ENCODE results near the gene LZTR1. TPM values are rescaled to one million over a fixed set of nuclear protein-coding genes. Genes with fewer than 3 reads are reported as not detected.

Gene LZTR1
- total RNA-seq, 1 donor from 2014 or later = 56.7 TPM

DNA sequence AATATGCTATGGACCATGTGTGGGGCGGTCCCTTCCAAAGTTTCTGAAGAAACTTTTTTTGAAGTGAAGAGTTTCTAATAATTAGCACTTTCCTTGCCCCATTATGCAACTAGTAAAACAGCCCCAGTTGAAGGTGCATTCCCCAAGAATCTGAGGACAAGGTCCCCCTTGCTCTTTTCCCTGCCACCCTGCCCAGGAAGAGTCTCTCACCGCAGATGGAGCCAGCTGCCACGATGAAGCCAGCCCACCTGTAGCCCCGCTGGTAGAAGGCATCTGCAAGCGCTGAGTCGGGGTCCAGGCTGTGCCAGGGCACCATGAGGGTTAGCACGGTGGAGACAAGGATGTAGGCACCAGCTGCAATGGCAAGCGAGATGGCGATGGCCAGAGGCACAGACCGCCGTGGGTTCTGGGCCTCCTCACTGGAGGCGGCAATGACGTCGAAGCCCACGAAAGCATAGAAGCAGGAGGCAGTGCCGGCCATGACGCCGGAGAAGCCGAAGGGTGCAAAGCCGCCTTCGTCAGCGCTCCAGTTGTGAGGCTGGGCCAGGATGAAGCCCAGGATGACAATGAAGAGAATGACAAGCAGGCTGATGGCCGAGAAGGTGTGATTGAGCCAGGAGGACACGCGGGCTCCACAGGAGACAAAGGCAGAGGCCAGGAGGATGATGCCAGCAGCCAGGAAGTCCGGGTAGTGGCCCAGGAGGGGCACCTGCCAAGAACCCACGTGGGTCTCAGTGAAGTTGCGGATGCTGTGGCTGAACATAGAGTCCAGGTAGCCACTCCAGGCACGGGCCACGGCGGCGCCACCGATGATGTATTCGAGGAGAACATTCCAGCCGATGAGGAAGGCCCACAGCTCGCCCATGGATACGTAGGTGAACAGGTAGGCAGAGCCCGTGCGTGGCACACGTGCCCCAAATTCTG lies 48.8 kb downstream of the LZTR1 start:
- H3K9me3 ChIP-seq = no peaks in the 10 kb centered on the region
- H3K4me3 ChIP-seq = no peak overlapping the region
- intact Hi-C loops (cut with DNase I) = no loop called here
- H3K36me3 ChIP-seq = no peaks in the 10 kb centered on the region
- peaks cover 26% of the 10 kb centered on the region for H3K27me3 ChIP-seq
- DNase-seq = no peak
- ATAC-seq = no peak
- H3K27ac ChIP-seq = no peak overlapping the region
- TF ChIP-seq, protein P1, sequence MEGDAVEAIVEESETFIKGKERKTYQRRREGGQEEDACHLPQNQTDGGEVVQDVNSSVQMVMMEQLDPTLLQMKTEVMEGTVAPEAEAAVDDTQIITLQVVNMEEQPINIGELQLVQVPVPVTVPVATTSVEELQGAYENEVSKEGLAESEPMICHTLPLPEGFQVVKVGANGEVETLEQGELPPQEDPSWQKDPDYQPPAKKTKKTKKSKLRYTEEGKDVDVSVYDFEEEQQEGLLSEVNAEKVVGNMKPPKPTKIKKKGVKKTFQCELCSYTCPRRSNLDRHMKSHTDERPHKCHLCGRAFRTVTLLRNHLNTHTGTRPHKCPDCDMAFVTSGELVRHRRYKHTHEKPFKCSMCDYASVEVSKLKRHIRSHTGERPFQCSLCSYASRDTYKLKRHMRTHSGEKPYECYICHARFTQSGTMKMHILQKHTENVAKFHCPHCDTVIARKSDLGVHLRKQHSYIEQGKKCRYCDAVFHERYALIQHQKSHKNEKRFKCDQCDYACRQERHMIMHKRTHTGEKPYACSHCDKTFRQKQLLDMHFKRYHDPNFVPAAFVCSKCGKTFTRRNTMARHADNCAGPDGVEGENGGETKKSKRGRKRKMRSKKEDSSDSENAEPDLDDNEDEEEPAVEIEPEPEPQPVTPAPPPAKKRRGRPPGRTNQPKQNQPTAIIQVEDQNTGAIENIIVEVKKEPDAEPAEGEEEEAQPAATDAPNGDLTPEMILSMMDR (IDR thresholded peaks at IDR 0.05) = no peak
- peaks cover 7% of the 10 kb centered on the region for H3K4me1 ChIP-seq

DNA sequence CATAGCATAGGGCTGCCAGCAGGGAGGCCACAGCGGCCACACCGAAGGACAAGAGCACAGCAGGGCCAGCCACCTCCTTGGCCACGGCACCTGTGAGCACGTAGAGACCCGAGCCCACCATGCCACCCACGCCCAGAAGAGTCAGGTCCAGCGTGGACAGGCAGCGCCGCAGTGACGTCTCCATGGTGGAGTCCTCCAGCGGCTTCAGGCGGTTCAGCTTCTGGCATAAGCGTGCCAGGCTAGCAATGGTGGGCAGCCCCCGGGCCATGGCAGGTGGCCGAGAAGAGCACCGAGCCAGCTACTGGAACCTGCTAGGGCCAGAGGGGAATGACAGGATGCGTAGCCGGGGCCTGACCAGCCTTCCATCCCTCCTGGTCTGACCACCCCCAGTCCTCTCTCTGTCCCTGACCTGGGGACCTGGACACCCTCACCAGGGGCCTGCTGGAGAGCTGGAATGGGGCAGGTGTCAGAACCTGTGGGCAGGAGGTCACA lies 49.5 kb downstream of the LZTR1 start:
- TF ChIP-seq, protein P1 (IDR thresholded peaks at IDR 0.05) = no peak
- intact Hi-C loops (cut with DNase I) = no loop called here
- DNase-seq (no peak), ATAC-seq (no peak)
- peaks cover 7% of the 10 kb centered on the region for H3K4me1 ChIP-seq
- H3K9me3 ChIP-seq = no peaks in the 10 kb centered on the region
- H3K36me3 ChIP-seq = no peaks in the 10 kb centered on the region
- H3K4me3 ChIP-seq = peak overlapping the region; percentile 41
- H3K27me3 ChIP-seq = peaks cover 26% of the 10 kb centered on the region
- no peak overlapping the region for H3K27ac ChIP-seq

DNA sequence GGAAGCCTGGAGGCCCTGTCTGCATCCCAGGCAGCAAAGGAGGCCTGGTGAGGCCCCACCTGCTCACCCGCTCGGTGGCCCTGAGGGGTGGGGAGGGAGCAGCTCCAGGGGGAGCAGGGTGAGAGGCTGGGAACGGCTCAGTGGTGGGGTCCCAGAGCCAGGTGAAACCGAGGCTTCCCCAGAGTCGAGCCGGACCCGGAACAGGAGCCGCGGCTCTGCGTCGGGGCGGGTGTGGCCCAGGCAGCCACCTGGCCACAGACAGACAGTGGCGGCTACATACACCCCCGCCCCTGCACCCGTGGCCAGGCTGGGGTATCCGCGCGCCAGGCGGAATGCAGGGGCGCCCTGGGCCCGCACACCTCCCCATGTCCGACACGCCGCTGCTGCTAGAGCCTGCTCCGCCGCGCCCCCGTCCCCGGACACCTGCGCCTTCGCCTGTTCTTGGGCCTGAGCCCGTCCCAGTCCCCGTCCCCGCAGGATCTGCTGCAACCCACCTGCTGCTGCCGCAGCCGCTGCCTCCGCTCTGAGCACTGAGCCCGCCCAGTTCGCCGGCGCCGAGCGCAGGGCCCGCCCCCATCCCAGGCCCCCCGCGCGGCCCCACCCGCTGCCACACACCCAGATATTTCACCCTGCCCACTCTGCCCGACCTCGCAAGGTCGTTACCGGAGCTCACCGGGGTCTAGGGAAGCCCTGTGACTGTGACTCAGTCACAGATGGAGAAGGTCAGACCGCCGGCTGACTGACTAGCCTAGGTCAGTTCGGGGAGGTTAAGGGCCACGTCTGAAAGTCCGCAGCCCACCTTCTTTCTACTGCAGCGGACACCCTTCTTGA lies 50.2 kb downstream of the LZTR1 start, which contains the start of gene SLC7A4:
SLC7A4 (minus strand) TSS at position 525 of the 831 bp plus-strand sequence. CDS start 749 bp downstream, outside the sequence.
- no peak within 1 kb of the TSS for H3K27ac ChIP-seq
- DNase-seq = no peak
- H3K4me1 ChIP-seq = peaks cover 7% of the 10 kb centered on the region
- TF ChIP-seq, protein P1 (IDR thresholded peaks at IDR 0.05) = no peak
- ATAC-seq = peak; percentile 56
- H3K4me3 ChIP-seq = peak within 1 kb of the TSS; percentile 41
- no peaks in the 10 kb centered on the region for H3K9me3 ChIP-seq
- peaks cover 26% of the 10 kb centered on the region for H3K27me3 ChIP-seq
- H3K36me3 ChIP-seq = no peaks in the 10 kb centered on the region
- intact Hi-C loops (cut with DNase I) = no loop called here

DNA sequence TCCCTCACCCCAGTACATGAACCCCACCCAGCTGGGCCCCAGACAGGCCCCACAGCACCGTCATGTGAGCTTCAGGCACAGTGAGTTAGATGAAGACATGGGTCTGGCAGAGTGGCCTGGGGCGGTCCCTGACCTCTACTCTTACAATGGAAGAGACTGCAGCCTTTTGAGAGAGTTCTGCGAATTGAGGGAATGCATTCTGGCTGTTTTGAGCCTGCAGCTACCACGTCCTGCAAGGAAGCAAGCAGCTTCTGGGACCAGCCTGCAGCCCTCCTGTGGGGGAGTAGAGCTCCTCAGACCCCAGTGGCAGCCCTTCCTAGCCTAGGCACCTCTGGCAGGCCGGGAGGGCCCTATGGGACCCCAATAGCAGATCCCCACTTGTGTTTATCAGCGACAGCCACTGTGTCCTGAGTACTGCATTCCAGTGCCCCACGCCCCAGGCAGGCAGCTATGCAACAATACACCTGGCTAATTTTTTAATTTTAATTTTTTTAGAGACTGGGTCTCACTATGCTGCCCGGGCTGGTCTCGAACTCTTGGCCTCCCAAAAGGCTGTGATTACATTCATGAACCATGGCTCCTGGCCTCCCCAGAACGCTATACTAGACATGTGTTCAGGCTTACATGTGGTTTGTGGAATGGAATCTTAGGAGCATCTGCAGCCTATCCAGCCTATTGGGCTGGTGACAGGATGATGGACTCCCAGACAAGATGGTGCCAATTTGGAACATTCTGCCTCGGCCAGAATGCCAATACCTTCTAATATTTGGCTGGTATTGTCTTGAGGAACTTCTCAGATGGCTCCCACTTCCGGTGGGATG lies 51.0 kb downstream of the LZTR1 start:
- ATAC-seq (no peak), DNase-seq (no peak)
- Histone ChIP-seq H3K4me3 (no peak overlapping the region), H3K4me1 (peaks cover 7% of the 10 kb centered on the region), H3K36me3 (no peaks in the 10 kb centered on the region), H3K27ac (no peak overlapping the region), H3K27me3 (peaks cover 26% of the 10 kb centered on the region), H3K9me3 (no peaks in the 10 kb centered on the region)
- TF ChIP-seq, protein P1 (IDR thresholded peaks at IDR 0.05) = no peak
- intact Hi-C loops (cut with DNase I) = no loop called here

DNA sequence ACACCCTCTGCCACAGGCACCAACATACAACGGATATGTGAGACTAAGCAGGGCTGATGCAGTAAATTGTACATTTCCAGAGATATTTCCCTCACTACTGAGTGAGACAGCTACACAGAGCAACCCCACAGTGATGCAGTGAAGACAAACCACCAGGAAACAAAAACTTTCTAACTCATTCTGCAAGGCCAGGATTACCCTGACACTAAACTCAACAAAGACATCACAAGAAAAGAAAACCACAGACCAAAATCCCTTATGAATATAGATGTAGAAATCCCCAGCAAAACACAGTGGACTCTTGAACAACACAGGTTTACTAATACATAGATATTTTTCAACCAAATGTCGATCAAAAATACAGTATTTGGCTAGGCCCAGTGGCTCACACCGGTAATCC lies 51.8 kb downstream of the LZTR1 start:
- TF ChIP-seq, protein P1 (IDR thresholded peaks at IDR 0.05) = no peak
- Histone ChIP-seq H3K27me3 (peaks cover 26% of the 10 kb centered on the region), H3K4me3 (no peak overlapping the region), H3K9me3 (no peaks in the 10 kb centered on the region), H3K27ac (no peak overlapping the region), H3K4me1 (peaks cover 7% of the 10 kb centered on the region), H3K36me3 (no peaks in the 10 kb centered on the region)
- DNase-seq = no peak
- no peak for ATAC-seq
- intact Hi-C loops (cut with DNase I) = no loop called here
